Adrenal gland (tissue), 5 donors: ENCODE results near the gene MGMT.

ENCODE experiments used
- CTCF ChIP-seq, 6 experiments: fragments of 450-650 bp in 4 of 6; fragments of 200-600 bp in 2 of 6; sonication (generic) in 1 of 6; IDR thresholded peaks; 1 replicate in 5 of 6; 2 replicates in 1 of 6; pipeline versions ENCODE4 v1.5.1 to v1.8.0; 2016 to 2021; ENCODE audit warnings: antibody characterized with exemption in 6 of 6, mild to moderate bottlenecking in 2 of 6, moderate library complexity in 1 of 6
- POLR2A ChIP-seq, 2 donors: fragments of 450-650 bp; IDR thresholded peaks; one replicate each; pipeline ENCODE4 v1.6.1; 2017; ENCODE audit warnings: antibody characterized with exemption in 2 of 2, mild to moderate bottlenecking in 2 of 2, moderate library complexity in 1 of 2
- donor health status: DM: no; HTN: no; CAD: no.

GRCh38 chr10:129761197-129761972 is 294.3 kb downstream of the MGMT start:
- TF ChIP-seq CTCF (IDR thresholded peaks at IDR 0.05) (no peak), POLR2A (IDR thresholded peaks at IDR 0.05) (no peak)
